Fibroblast of skin of back (primary cell): ENCODE measurements around the gene ZNF200.
A peak's percentile ranks its signal among the peaks of the same experiment; 100 is the strongest.

ENCODE experiments used
- DNase-seq: peaks from one replicate; pipeline ENCODE4 v3.0.0-alpha.2; 2013

ZNF200 gene

GRCh38 chr16:3175157-3176093 lies 59.5 kb downstream of the ZNF200 start:
- DNase-seq, result peak; percentile 40

GRCh38 chr16:3174618-3175148 lies 60.3 kb downstream of the ZNF200 start:
- DNase-seq, result no peak

GRCh38 chr16:3173892-3174617 lies 60.9 kb downstream of the ZNF200 start:
- no peak for DNase-seq
